Stimulated activated naive CD8-positive, alpha-beta T cell treated with anti-CD3 and anti-CD28 coated beads, Interleukin-15, Interleukin-2, amounts not matched to agents 100 ng/mL and 50 ng/mL, for 24 hours (primary cell): ENCODE data around the gene ZBTB21.

Source experiments
- H3K27ac Mint-ChIP-seq: one replicate; pipeline ENCODE4 v1.8.0; 2021; ENCODE audit warnings: mild to moderate bottlenecking, mixed read lengths
- H3K27me3 Mint-ChIP-seq: one replicate; pipeline ENCODE4 v1.8.0; 2021; ENCODE audit warnings: mixed read lengths
- H3K36me3 Mint-ChIP-seq: one replicate; pipeline ENCODE4 v1.8.0; 2021; ENCODE audit warnings: low read depth, mixed read lengths
- H3K4me1 Mint-ChIP-seq: one replicate; pipeline ENCODE4 v1.8.0; 2021; ENCODE audit warnings: low read depth, mixed read lengths
- H3K4me3 Mint-ChIP-seq: one replicate; pipeline ENCODE4 v1.8.0; 2021; ENCODE audit warnings: mild to moderate bottlenecking, mixed read lengths
- H3K9me3 Mint-ChIP-seq: one replicate; pipeline ENCODE4 v1.8.0; 2021; ENCODE audit warnings: mixed read lengths

Gene ZBTB21

GRCh38 chr21:42016364-42016985, 6.3 kb upstream of the ZBTB21 start:
- Mint-ChIP-seq H3K9me3 (peaks cover 5% of the 10 kb centered on the region), H3K4me3 (no peak overlapping the region), H3K36me3 (no peaks in the 10 kb centered on the region), H3K27me3 (no peaks in the 10 kb centered on the region), H3K27ac (no peak overlapping the region), H3K4me1 (peaks cover 4% of the 10 kb centered on the region)

GRCh38 chr21:42013931-42014330, 3.8 kb upstream of the ZBTB21 start:
- no peak overlapping the region for H3K27ac Mint-ChIP-seq
- H3K4me1 Mint-ChIP-seq = peaks cover 15% of the 10 kb centered on the region
- H3K4me3 Mint-ChIP-seq = no peak overlapping the region
- H3K27me3 Mint-ChIP-seq = no peaks in the 10 kb centered on the region
- peaks cover 7% of the 10 kb centered on the region for H3K36me3 Mint-ChIP-seq
- peaks cover 5% of the 10 kb centered on the region for H3K9me3 Mint-ChIP-seq

GRCh38 chr21:42013376-42013775, 3.2 kb upstream of the ZBTB21 start:
- Mint-ChIP-seq H3K36me3 (peaks cover 12% of the 10 kb centered on the region), H3K27ac (no peak overlapping the region), H3K9me3 (peaks cover 5% of the 10 kb centered on the region), H3K4me3 (no peak overlapping the region), H3K27me3 (no peaks in the 10 kb centered on the region), H3K4me1 (peaks cover 20% of the 10 kb centered on the region)

GRCh38 chr21:42012763-42013329, 2.7 kb upstream of the ZBTB21 start:
- Mint-ChIP-seq H3K27ac (no peak overlapping the region), H3K27me3 (no peaks in the 10 kb centered on the region), H3K36me3 (peaks cover 16% of the 10 kb centered on the region), H3K4me1 (peaks cover 24% of the 10 kb centered on the region), H3K4me3 (peak overlapping the region; percentile 91), H3K9me3 (peaks cover 5% of the 10 kb centered on the region)

GRCh38 chr21:42012344-42012743, 2.2 kb upstream of the ZBTB21 start:
- Mint-ChIP-seq H3K27me3 (no peaks in the 10 kb centered on the region), H3K9me3 (peaks cover 5% of the 10 kb centered on the region), H3K27ac (no peak overlapping the region), H3K4me3 (peak overlapping the region; percentile 91), H3K36me3 (peaks cover 21% of the 10 kb centered on the region), H3K4me1 (peaks cover 29% of the 10 kb centered on the region)

- H3K27ac Mint-ChIP-seq = peak overlapping the region; percentile 94
- H3K27me3 Mint-ChIP-seq = no peaks in the 10 kb centered on the region
- peaks cover 5% of the 10 kb centered on the region for H3K9me3 Mint-ChIP-seq
- peaks cover 41% of the 10 kb centered on the region for H3K4me1 Mint-ChIP-seq
- H3K4me3 Mint-ChIP-seq = peak overlapping the region; percentile 96
- H3K36me3 Mint-ChIP-seq = peaks cover 33% of the 10 kb centered on the region
These were observed 641 bp upstream of the ZBTB21 start for GRCh38 chr21:42010507-42011495.

GRCh38 chr21:42009018-42009830, 936 bp downstream of the ZBTB21 start:
- H3K27me3 Mint-ChIP-seq = no peaks in the 10 kb centered on the region
- H3K27ac Mint-ChIP-seq = peak overlapping the region; percentile 93
- H3K4me3 Mint-ChIP-seq = peak overlapping the region; percentile 96
- H3K9me3 Mint-ChIP-seq = no peaks in the 10 kb centered on the region
- H3K4me1 Mint-ChIP-seq = peaks cover 57% of the 10 kb centered on the region
- peaks cover 44% of the 10 kb centered on the region for H3K36me3 Mint-ChIP-seq

- no peaks in the 10 kb centered on the region for H3K27me3 Mint-ChIP-seq
- H3K9me3 Mint-ChIP-seq = no peaks in the 10 kb centered on the region
- peak overlapping the region; percentile 17 for H3K27ac Mint-ChIP-seq
- H3K36me3 Mint-ChIP-seq = peaks cover 46% of the 10 kb centered on the region
- H3K4me3 Mint-ChIP-seq = peak overlapping the region; percentile 15
- H3K4me1 Mint-ChIP-seq = peaks cover 74% of the 10 kb centered on the region
These were observed 2.7 kb downstream of the ZBTB21 start for GRCh38 chr21:42007356-42007940.

- H3K9me3 Mint-ChIP-seq = no peaks in the 10 kb centered on the region
- no peaks in the 10 kb centered on the region for H3K27me3 Mint-ChIP-seq
- peak overlapping the region; percentile 28 for H3K4me3 Mint-ChIP-seq
- peaks cover 52% of the 10 kb centered on the region for H3K36me3 Mint-ChIP-seq
- H3K27ac Mint-ChIP-seq = peak overlapping the region; percentile 79
- peaks cover 77% of the 10 kb centered on the region for H3K4me1 Mint-ChIP-seq
These were observed 3.4 kb downstream of the ZBTB21 start for GRCh38 chr21:42006765-42007164.

- no peaks in the 10 kb centered on the region for H3K27me3 Mint-ChIP-seq
- no peak overlapping the region for H3K4me3 Mint-ChIP-seq
- peaks cover 83% of the 10 kb centered on the region for H3K4me1 Mint-ChIP-seq
- H3K9me3 Mint-ChIP-seq = no peaks in the 10 kb centered on the region
- H3K27ac Mint-ChIP-seq = peak overlapping the region; percentile 93
- peaks cover 69% of the 10 kb centered on the region for H3K36me3 Mint-ChIP-seq
These were observed 5.6 kb downstream of the ZBTB21 start for GRCh38 chr21:42004406-42005199.

GRCh38 chr21:42003051-42003461, 7.1 kb downstream of the ZBTB21 start:
- Mint-ChIP-seq H3K4me1 (peaks cover 80% of the 10 kb centered on the region), H3K4me3 (peak overlapping the region; percentile 69)

GRCh38 chr21:42002421-42002958, 7.7 kb downstream of the ZBTB21 start:
- Mint-ChIP-seq H3K36me3 (peaks cover 75% of the 10 kb centered on the region), H3K4me3 (peak overlapping the region; percentile 69), H3K27me3 (no peaks in the 10 kb centered on the region), H3K27ac (peak overlapping the region; percentile 93), H3K4me1 (peaks cover 75% of the 10 kb centered on the region), H3K9me3 (no peaks in the 10 kb centered on the region)

More at GRCh38 chr21:42003051-42003461, 7.1 kb downstream of the ZBTB21 start:
- H3K27me3 Mint-ChIP-seq = no peaks in the 10 kb centered on the region
- H3K27ac Mint-ChIP-seq = peak overlapping the region; percentile 93
- peaks cover 75% of the 10 kb centered on the region for H3K36me3 Mint-ChIP-seq
- H3K9me3 Mint-ChIP-seq = no peaks in the 10 kb centered on the region

GRCh38 chr21:42001781-42002180, 8.4 kb downstream of the ZBTB21 start:
- Mint-ChIP-seq H3K36me3 (peaks cover 75% of the 10 kb centered on the region), H3K27ac (peak overlapping the region; percentile 93), H3K4me3 (peak overlapping the region; percentile 69), H3K27me3 (no peaks in the 10 kb centered on the region), H3K9me3 (peaks cover 2% of the 10 kb centered on the region), H3K4me1 (peaks cover 68% of the 10 kb centered on the region)
